Measurements from ENCODE around the gene LMAN2.
"Not testable (repeated sequence)": the region's sequence is repeated elsewhere in the genome, so short reads cannot be mapped to it uniquely, and the experiment has no call there.

The LMAN2 gene

GRCh38 chr5:177346820-177347219 lies 4.6 kb downstream of the LMAN2 start:
- DNase-seq (ENCODE audit: low read depth), result no peak

- no peak for DNase-seq (ENCODE audit: low read depth)
These were observed 6.6 kb downstream of the LMAN2 start for GRCh38 chr5:177344891-177345290.

- no peak for DNase-seq (ENCODE audit: low read depth)
These were observed 7.7 kb downstream of the LMAN2 start for GRCh38 chr5:177343777-177344176.

- DNase-seq (ENCODE audit: low read depth), result not testable (repeated sequence)
These were observed 8.5 kb downstream of the LMAN2 start for GRCh38 chr5:177343000-177343399.

GRCh38 chr5:177339107-177339638 lies 12.3 kb downstream of the LMAN2 start:
- no peak for DNase-seq (ENCODE audit: low read depth)

- no peak for DNase-seq (ENCODE audit: low read depth)
These were observed 13.0 kb downstream of the LMAN2 start for GRCh38 chr5:177338251-177339106.

GRCh38 chr5:177336603-177337494 lies 14.6 kb downstream of the LMAN2 start:
- no peak for DNase-seq (ENCODE audit: low read depth)

GRCh38 chr5:177336112-177336511 lies 15.4 kb downstream of the LMAN2 start:
- DNase-seq (ENCODE audit: low read depth), result no peak

GRCh38 chr5:177335701-177336065 lies 15.8 kb downstream of the LMAN2 start:
- DNase-seq (ENCODE audit: low read depth), result no peak

GRCh38 chr5:177334781-177335700 lies 16.4 kb downstream of the LMAN2 start:
- DNase-seq (ENCODE audit: low read depth), result no peak

GRCh38 chr5:177334155-177334551 lies 17.3 kb downstream of the LMAN2 start:
- DNase-seq (ENCODE audit: low read depth), result no peak

- no peak for DNase-seq (ENCODE audit: low read depth)
These were observed 17.9 kb downstream of the LMAN2 start for GRCh38 chr5:177333420-177334154.

- DNase-seq (ENCODE audit: low read depth), result no peak
These were observed 18.6 kb downstream of the LMAN2 start for GRCh38 chr5:177332896-177333260.

GRCh38 chr5:177332031-177332895 lies 19.2 kb downstream of the LMAN2 start:
- no peak for DNase-seq (ENCODE audit: low read depth)

GRCh38 chr5:177330991-177331842 lies 20.3 kb downstream of the LMAN2 start:
- DNase-seq (ENCODE audit: low read depth), result no peak

GRCh38 chr5:177329883-177330282 lies 21.6 kb downstream of the LMAN2 start:
- DNase-seq (ENCODE audit: low read depth), result no peak

GRCh38 chr5:177328545-177329231 lies 22.8 kb downstream of the LMAN2 start:
- DNase-seq (ENCODE audit: low read depth), result no peak

All from HS-27A (cell line).